Type B pancreatic cell (in vitro differentiated cells): ENCODE data around the gene SYNE2. TPM values are rescaled to one million over a fixed set of nuclear protein-coding genes. Genes with fewer than 3 reads are reported as not detected.
"Not testable (repeated sequence)": the region's sequence is repeated elsewhere in the genome, so short reads cannot be mapped to it uniquely, and the experiment has no call there.

Experiments
- DNase-seq: peaks from one replicate; pipeline ENCODE4 v3.0.0; 2021; ENCODE audit warnings: mixed read lengths; ENCODE audit not compliant: unreplicated experiment; ENCODE audit errors: extremely low spot score
- H3K27ac Mint-ChIP-seq: 2 replicates; pipeline ENCODE4 v1.8.0; 2021; ENCODE audit warnings: mild to moderate bottlenecking, mixed read lengths
- H3K27me3 Mint-ChIP-seq: 2 replicates; pipeline ENCODE4 v1.8.0; 2021; ENCODE audit warnings: mixed read lengths
- H3K36me3 Mint-ChIP-seq: 2 replicates; pipeline ENCODE4 v1.8.0; 2021; ENCODE audit warnings: mixed read lengths
- H3K4me1 Mint-ChIP-seq: one replicate; pipeline ENCODE4 v1.8.0; 2021; ENCODE audit warnings: mixed read lengths; ENCODE audit not compliant: unreplicated experiment
- H3K4me3 Mint-ChIP-seq: 2 replicates; pipeline ENCODE4 v1.8.0; 2021; ENCODE audit warnings: mild to moderate bottlenecking, mixed read lengths
- H3K9me3 Mint-ChIP-seq: 2 replicates; pipeline ENCODE4 v1.8.0; 2021; ENCODE audit warnings: mixed read lengths
- total RNA-seq: library from RNA; stranded (reverse); gene quantifications from 2 replicates; pipeline ENCODE4 v1.2.1, GENCODE V29; 2021; ENCODE audit warnings: low replicate concordance
- TF ChIP-seq, protein P1 (sequence below): fragments of 200-600 bp; sonication (generic); conservative IDR thresholded peaks from 2 replicates; pipeline ENCODE4 v1.5.0; 2021; ENCODE audit warnings: antibody characterized with exemption, mild to moderate bottlenecking

Gene SYNE2
- total RNA-seq, 1 donor from 2014 or later = 75.1 TPM

DNA sequence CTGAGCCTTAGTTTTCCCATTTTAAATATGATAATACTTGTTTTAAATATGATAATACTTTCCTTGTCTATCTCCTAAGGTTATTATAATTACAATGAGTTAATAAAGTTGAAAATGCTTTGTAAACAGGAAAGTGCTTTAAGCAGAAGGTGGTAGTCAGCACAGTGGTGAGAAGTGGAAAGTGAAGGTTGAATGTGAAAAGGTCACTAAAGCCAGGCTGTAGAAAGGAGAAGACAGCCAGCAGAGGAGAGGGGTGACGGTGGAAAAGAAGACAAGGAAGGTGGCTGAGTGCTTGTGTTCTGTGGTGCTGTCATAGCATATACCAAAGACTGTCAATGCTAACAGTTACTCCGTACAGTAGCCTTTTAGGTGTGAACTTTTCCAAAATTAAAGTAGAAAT lies 323.5 kb downstream of the SYNE2 start:
- peaks cover 33% of the 10 kb centered on the region for H3K36me3 Mint-ChIP-seq
- no peaks in the 10 kb centered on the region for H3K27me3 Mint-ChIP-seq
- TF ChIP-seq, protein P1, sequence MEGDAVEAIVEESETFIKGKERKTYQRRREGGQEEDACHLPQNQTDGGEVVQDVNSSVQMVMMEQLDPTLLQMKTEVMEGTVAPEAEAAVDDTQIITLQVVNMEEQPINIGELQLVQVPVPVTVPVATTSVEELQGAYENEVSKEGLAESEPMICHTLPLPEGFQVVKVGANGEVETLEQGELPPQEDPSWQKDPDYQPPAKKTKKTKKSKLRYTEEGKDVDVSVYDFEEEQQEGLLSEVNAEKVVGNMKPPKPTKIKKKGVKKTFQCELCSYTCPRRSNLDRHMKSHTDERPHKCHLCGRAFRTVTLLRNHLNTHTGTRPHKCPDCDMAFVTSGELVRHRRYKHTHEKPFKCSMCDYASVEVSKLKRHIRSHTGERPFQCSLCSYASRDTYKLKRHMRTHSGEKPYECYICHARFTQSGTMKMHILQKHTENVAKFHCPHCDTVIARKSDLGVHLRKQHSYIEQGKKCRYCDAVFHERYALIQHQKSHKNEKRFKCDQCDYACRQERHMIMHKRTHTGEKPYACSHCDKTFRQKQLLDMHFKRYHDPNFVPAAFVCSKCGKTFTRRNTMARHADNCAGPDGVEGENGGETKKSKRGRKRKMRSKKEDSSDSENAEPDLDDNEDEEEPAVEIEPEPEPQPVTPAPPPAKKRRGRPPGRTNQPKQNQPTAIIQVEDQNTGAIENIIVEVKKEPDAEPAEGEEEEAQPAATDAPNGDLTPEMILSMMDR = no peak
- no peaks in the 10 kb centered on the region for H3K9me3 Mint-ChIP-seq
- H3K4me3 Mint-ChIP-seq = no peak overlapping the region
- no peak overlapping the region for H3K27ac Mint-ChIP-seq
- no peaks in the 10 kb centered on the region for H3K4me1 Mint-ChIP-seq
- no peak for DNase-seq

DNA sequence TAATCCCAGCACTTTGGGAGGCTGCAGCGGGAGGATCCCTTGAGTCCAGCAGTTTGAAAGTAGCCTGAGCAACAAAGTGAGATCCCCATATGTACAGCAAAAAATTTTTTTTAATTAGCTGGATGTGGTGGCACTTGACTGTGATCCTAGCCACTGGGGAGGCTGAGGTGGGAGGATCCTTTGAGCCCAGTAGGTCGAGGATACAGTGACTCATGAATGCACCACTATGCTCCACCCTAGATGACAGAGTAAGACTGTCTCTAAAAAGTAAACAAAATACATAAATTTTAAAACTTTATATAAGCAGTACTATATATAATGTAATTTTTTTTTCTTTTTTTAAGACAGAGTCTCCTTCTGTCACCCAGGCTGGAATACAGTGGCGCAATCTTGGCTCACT lies 326.0 kb downstream of the SYNE2 start:
- Mint-ChIP-seq H3K27me3 (no peaks in the 10 kb centered on the region), H3K36me3 (peaks cover 23% of the 10 kb centered on the region), H3K27ac (no peak overlapping the region), H3K9me3 (no peaks in the 10 kb centered on the region), H3K4me1 (no peaks in the 10 kb centered on the region), H3K4me3 (no peak overlapping the region)
- TF ChIP-seq, protein P1 = no peak
- DNase-seq = no peak

DNA sequence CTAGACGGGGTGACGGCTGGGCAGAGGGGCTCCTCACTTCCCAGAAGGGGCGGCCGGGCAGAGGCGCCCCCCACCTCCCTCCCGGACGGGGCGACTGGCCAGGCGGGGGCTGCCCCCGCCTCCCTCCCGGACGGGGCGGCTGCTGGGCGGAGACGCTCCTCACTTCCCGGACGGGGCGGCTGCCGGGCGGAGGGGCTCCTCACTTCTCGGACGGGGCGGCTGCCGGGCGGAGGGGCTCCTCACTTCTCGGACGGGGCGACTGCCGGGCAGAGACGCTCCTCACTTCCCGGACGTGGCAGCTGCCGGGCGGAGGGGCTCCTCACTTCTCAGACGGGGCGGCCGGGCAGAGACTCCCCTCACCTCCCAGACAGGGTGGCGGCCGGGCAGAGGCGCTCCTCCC lies 330.1 kb downstream of the SYNE2 start:
- not testable (repeated sequence) for H3K9me3 Mint-ChIP-seq, H3K27ac Mint-ChIP-seq, H3K27me3 Mint-ChIP-seq, DNase-seq, H3K4me3 Mint-ChIP-seq, H3K4me1 Mint-ChIP-seq
- H3K36me3 Mint-ChIP-seq = peaks cover 24% of the 10 kb centered on the region

DNA sequence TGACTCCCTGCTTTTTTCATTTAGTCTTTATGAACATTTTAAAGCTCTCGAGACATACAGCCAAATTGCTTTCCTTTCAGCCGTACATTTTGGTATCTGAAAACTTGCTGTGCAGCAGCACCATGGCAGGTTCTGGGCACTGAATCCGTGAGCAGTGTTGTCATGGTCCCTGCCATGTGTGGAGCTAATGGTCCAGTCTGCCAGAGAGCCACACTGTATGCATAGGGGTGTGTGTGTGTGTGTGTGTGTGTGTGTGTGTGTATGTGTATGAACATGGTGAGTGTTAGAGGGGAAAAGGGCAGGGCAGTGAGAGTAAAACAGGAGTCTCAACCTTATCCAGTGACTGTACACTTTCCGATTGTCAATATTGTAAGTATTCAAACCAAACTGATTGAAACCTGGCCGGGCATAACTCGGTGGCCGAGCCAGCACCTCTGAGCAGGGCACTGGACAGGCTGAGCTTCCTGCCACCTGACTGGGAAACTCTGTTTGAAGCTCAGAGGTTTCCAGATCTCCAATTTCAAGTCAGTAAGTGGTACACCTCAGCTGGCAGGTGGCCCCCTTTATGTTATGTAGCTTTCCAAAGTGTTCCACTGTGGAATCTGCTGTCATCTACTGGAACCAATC lies 331.4 kb downstream of the SYNE2 start:
- H3K4me1 Mint-ChIP-seq = peaks cover 4% of the 10 kb centered on the region
- no peak overlapping the region for H3K27ac Mint-ChIP-seq
- no peaks in the 10 kb centered on the region for H3K9me3 Mint-ChIP-seq
- no peaks in the 10 kb centered on the region for H3K27me3 Mint-ChIP-seq
- TF ChIP-seq, protein P1 = no peak
- H3K36me3 Mint-ChIP-seq = peaks cover 30% of the 10 kb centered on the region
- no peak overlapping the region for H3K4me3 Mint-ChIP-seq
- no peak for DNase-seq

DNA sequence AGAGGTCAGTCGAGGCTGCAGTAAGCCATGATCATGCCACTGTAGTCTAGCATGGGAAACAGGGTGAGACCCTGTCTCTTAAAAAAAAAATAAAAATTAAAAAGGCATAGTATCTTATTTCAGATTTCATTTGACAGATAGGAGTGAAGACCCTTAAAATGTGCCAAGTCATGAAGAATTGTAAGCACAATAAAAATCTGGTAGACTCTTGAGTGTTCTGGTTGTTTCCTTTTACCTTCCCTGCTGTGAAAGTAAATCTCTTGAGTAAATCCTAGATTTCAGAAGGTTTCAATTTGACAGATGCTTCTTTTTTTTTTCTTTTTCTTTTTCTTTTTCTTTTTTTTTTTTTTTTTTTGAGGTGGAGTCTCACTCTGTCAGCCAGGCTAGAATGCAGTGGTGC lies 332.4 kb downstream of the SYNE2 start:
- no peaks in the 10 kb centered on the region for H3K27me3 Mint-ChIP-seq
- peaks cover 4% of the 10 kb centered on the region for H3K4me1 Mint-ChIP-seq
- no peak overlapping the region for H3K4me3 Mint-ChIP-seq
- DNase-seq = no peak
- peaks cover 29% of the 10 kb centered on the region for H3K36me3 Mint-ChIP-seq
- H3K27ac Mint-ChIP-seq = no peak overlapping the region
- H3K9me3 Mint-ChIP-seq = no peaks in the 10 kb centered on the region
- TF ChIP-seq, protein P1 = no peak

DNA sequence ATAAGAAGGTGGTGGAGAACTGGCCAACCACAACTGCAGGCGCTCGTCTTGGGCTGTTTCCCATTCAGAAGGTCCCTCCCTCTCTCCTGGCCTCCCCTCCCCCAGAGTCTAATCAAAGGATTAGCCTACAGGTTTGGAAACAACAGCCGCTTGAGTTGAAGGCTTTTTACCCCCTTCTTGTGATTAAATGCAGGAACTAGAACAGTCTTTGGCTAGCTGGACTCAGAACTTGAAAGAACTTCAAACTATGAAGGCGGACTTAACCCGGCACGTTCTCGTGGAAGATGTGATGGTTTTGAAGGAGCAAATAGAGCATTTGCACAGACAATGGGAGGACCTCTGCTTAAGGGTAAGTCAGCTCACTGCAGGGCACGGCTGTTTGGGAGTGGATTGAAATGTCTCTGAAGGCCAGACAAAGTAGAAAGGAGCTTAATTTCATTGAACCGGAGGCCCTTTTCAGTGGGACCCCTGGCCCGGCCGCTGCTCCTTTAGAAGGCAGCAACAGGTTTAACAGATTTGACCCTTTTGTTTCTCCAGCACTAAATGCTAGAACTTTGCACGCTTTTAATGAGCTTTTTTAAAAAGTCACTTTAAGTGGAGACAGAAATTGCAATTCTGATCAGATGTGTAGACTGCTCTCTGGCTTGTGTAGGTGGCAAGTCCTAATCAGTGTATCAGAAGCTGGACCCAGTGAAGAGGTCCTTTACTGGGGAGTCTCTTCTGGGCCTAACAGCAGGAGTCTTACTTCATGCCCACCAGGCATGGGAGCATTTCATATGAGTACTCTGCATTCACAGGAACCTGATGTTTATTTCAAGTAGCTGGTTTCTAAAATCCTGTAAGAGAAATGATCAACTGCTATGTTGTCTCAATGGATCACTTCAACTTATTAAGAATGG lies 333.7 kb downstream of the SYNE2 start:
- Mint-ChIP-seq H3K27ac (peak overlapping the region; percentile 26), H3K27me3 (no peaks in the 10 kb centered on the region), H3K4me1 (peaks cover 4% of the 10 kb centered on the region), H3K4me3 (peak overlapping the region; percentile 80), H3K9me3 (no peaks in the 10 kb centered on the region), H3K36me3 (peaks cover 37% of the 10 kb centered on the region)
- TF ChIP-seq, protein P1 = no peak
- no peak for DNase-seq
